GM12872 (cell line): Measurements from ENCODE around the gene ZNF609.

Source experiments
- TF ChIP-seq, protein P1 (sequence below): IDR thresholded peaks from 3 replicates; pipeline ENCODE4 v1.5.1; 2011; ENCODE audit warnings: low read depth, mild to moderate bottlenecking, low read length, moderate library complexity; ENCODE audit not compliant: insufficient read depth

ZNF609 gene

GRCh38 chr15:64696481-64696880 is 236.1 kb downstream of the ZNF609 start:
- TF ChIP-seq, protein P1, sequence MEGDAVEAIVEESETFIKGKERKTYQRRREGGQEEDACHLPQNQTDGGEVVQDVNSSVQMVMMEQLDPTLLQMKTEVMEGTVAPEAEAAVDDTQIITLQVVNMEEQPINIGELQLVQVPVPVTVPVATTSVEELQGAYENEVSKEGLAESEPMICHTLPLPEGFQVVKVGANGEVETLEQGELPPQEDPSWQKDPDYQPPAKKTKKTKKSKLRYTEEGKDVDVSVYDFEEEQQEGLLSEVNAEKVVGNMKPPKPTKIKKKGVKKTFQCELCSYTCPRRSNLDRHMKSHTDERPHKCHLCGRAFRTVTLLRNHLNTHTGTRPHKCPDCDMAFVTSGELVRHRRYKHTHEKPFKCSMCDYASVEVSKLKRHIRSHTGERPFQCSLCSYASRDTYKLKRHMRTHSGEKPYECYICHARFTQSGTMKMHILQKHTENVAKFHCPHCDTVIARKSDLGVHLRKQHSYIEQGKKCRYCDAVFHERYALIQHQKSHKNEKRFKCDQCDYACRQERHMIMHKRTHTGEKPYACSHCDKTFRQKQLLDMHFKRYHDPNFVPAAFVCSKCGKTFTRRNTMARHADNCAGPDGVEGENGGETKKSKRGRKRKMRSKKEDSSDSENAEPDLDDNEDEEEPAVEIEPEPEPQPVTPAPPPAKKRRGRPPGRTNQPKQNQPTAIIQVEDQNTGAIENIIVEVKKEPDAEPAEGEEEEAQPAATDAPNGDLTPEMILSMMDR = no peak

DNA sequence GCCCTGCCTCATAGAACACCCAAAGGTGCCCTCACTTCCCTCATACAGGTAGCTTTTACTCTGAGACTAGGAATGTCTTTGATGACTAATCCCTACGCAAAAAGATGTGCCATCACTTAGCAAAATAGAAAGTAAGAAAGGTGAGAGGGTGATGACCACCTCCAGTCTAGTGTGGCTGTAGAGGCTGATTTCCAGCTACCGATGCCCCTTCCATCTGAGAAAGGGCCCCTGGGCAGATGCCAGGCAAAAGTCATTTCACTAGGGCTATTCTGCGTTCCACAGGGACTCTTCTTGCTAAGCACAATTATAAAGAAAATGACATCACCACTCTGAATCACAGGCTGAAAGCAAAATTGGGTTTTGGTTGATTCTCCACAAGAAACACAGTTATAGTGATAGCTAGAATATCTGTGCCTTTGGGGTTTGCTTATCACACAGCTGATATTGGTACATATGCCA is 237.6 kb downstream of the ZNF609 start:
- TF ChIP-seq, protein P1 = no peak

DNA sequence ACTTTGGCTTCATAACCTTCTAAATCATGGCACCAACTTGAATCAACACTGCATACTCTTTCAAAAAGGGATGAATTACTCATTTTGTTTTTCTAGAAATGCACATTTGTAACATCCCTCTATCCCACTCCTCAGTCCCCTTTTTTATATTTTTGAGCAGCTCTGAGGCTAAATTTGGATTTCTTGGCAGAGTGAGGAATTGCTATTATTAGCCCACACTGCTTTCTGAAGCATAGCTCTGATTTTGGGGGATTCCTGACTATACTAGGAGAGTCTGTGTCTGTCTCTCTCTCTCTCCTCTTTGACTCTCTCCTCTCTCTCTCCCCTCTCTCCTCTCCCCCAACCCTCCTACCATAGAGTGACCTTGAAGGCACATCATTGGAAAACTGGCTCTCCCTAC is 238.4 kb downstream of the ZNF609 start:
- TF ChIP-seq, protein P1 = no peak

- TF ChIP-seq, protein P1 = no peak
Measured at GRCh38 chr15:64699751-64700388, 239.5 kb downstream of the ZNF609 start.

DNA sequence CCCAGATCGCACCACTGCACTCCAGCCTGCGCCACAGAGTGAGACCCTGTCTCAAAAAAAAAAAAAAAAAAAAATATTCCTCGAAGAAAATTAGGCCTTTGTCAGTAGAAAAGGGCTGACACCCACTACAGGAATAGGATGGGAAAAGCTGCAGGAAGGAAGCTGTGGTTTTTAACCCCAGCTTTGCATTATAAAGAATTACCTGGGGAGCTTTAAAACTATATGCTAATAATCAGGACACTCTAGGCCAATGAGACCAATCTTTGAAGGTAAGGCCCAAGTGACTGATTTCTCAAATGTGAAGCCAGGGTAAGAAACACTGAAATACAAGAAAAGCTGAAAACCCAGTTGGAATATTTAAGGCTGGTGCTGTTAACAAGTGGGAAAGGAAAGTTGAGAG is 240.7 kb downstream of the ZNF609 start:
- TF ChIP-seq, protein P1 = no peak

DNA sequence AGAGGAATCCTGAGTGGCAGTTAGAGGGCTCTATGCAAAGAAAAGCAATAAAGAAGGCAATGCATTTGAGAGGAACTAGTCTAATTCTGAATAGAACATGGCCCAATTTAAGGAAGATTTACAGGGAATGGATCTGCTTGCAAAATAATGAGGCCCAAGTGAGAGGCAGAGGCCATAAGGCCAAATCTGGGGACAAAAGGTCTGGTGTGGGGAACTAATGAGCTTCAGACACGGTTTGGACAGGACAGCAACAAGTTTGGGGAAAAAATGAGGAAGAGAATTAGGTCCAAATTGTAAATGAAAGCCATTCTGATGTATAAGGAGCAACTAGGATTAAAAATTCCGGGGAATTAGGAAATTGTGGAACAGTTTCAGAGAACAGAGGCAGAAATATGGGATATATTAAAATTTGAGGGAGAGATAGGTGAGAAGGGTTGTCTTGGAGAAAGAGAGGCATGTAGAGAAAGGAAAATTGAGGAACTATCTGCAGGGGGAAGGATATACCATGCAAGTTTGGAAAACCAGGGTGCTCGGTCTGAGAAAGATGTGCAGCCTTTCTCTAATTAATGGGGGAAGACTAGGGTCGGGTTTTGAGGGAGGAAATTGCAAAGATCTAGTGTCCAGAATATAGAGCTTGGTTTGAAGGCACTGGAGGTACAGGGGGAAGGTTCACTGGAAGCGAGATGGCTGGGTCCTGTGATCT is 241.3 kb downstream of the ZNF609 start:
- TF ChIP-seq, protein P1 = no peak

DNA sequence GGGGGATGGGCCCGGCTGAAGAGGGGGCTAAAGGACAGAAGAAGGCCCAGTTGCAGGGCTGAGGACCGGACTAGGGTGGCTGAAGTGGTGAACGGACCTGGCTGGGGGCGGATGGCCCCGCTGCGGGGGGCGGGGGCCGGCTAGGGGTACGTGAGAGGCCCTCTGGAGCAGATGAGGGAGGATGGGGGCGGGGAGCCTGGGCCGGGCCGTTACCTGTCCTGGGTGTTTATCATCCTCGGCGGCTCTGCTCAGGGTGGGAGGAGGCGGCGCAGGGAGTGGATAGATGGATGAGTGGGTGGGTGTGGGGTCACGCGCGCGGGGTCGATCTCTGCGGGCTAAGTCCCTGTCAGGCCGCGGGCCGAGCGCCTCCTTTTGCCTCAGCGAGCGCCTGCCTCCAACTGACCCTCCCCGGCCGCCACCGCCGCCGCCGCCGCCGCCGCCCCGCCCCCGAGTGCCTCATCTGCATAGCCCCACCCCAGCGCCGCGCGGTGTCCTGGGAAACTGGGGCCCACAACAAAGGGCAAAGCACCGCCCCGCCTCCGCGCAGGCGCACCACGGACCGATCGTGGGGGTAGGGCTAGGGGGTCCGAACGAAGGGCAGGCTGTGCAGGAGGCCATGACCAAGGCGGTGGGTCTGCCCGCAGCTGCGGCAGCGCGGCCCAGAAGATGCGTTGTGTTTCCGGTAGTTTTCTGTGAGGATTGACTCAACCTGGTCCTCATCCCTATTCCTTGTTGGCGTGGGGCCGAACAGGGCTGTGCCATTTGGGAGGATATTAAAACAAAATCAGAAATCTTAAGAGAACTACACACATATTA is 242.6 kb downstream of the ZNF609 start:
- TF ChIP-seq, protein P1 = no peak
